A549 (cell line): ENCODE measurements around the gene FOXP1. TPM values are rescaled to one million over a fixed set of nuclear protein-coding genes. Genes with fewer than 3 reads are reported as not detected.

Experiments used
- ATAC-seq, 2 experiments: fragments of 200-7000 bp in 1 of 2; fragments of >200 bp in 1 of 2; cut with Nextera tagmentation in 1 of 2; cut with Tn5 transposase in 1 of 2; 3 replicates each; pipeline versions ENCODE4 v1.8.0 to v1.9.1; 2018 to 2020; ENCODE audit warnings: mild to moderate bottlenecking in 1 of 2, moderate library complexity in 1 of 2
- CTCF ChIA-PET: fragments of 300-600 bp; sonication (Branson Sonifier 250); formaldehyde crosslinking; extraction: SDS; loops from one replicate; lab custom pipeline; 2021; ENCODE audit warnings: antibody characterized with exemption, inconsistent platforms; lab: Yijun Ruan, JAX
- POLR2A ChIA-PET: fragments of 350-600 bp; formaldehyde crosslinking; extraction: SDS; loops from one replicate; lab custom pipeline; 2021; ENCODE audit warnings: antibody characterized with exemption, inconsistent platforms; lab: Yijun Ruan, JAX
- DNase-seq, 2 experiments: peaks; one replicate each; pipeline versions ENCODE4 v3.0.0 to v3.0.0-alpha.2; 2011 to 2016; ENCODE audit warnings: low read depth in 1 of 2, low spot score in 1 of 2
- FAIRE-seq: peaks from 2 replicates; lab custom pipeline; 2011; peaks lifted over from hg19 to GRCh38; lab: Jason Lieb, UNC
- H3K27ac ChIP-seq, 2 experiments: fragments of >200 bp; sonication (Bioruptor Twin); formaldehyde crosslinking; 3 replicates each; pipeline ENCODE4 v1.5.1; 2016 to 2017
- H3K4me1 ChIP-seq: fragments of >200 bp; sonication (Bioruptor Twin); formaldehyde crosslinking; 3 replicates; pipeline ENCODE4 v1.6.1; 2016
- H3K4me2 ChIP-seq: fragments of >200 bp; sonication (Bioruptor Twin); formaldehyde crosslinking; 3 replicates; pipeline ENCODE4 v1.6.1; 2016
- H3K4me3 ChIP-seq: fragments of >200 bp; sonication (Bioruptor Twin); formaldehyde crosslinking; 3 replicates; pipeline ENCODE4 v1.5.1; 2016
- H3K9me3 ChIP-seq: fragments of >200 bp; sonication (Bioruptor Twin); formaldehyde crosslinking; 3 replicates; pipeline ENCODE4 v1.6.1; 2016
- BHLHE40 ChIP-seq: IDR thresholded peaks from 2 replicates; pipeline ENCODE4 v1.6.1; 2012; ENCODE audit warnings: low read depth, low read length, inconsistent platforms
- CBX8 ChIP-seq: fragments of 200-600 bp; sonication (generic); IDR thresholded peaks from 2 replicates; pipeline ENCODE4 v1.6.1; 2016
- CEBPB ChIP-seq, 2 experiments: fragments of >200 bp in 1 of 2; sonication (Bioruptor Twin) in 1 of 2; formaldehyde crosslinking in 1 of 2; IDR thresholded peaks; 2 replicates each; pipeline ENCODE4 v1.6.1; 2012 to 2016
- CHD2 ChIP-seq: fragments of 150-350 bp; IDR thresholded peaks from 2 replicates; pipeline ENCODE4 v1.6.1; 2014; ENCODE audit warnings: low read length; ENCODE audit not compliant: partially characterized antibody
- EHMT2 ChIP-seq: fragments of 200-600 bp; sonication (generic); IDR thresholded peaks from 2 replicates; pipeline ENCODE4 v1.6.1; 2016; ENCODE audit warnings: antibody characterized with exemption, low read depth, mild to moderate bottlenecking, moderate library complexity
- ESRRA ChIP-seq: fragments of 150-350 bp; IDR thresholded peaks from 2 replicates; pipeline ENCODE4 v1.6.1; 2014; ENCODE audit warnings: mild to moderate bottlenecking, low read length, borderline replicate concordance
- FOSL2 ChIP-seq, 2 experiments: fragments of 450-650 bp in 1 of 2; fragments of >200 bp in 1 of 2; sonication (Bioruptor Twin) in 1 of 2; formaldehyde crosslinking; IDR thresholded peaks; 2 replicates each; pipeline versions ENCODE4 v1.5.0 to v1.6.1; 2016 to 2020; ENCODE audit warnings: mild to moderate bottlenecking in 1 of 2, moderate library complexity in 1 of 2
- FOXS1 ChIP-seq: fragments of 250-450 bp; sonication (Bioruptor Pico); IDR thresholded peaks from 2 replicates; pipeline ENCODE4 v1.5.0; 2020; ENCODE audit warnings: mild to moderate bottlenecking, moderate library complexity
- HDAC2 ChIP-seq: fragments of 200-600 bp; sonication (generic); IDR thresholded peaks from 2 replicates; pipeline ENCODE4 v1.6.1; 2016
- HES2 ChIP-seq: fragments of >200 bp; sonication (Bioruptor Twin); formaldehyde crosslinking; IDR thresholded peaks from 2 replicates; pipeline ENCODE4 v1.6.1; 2016
- HEYL ChIP-seq: fragments of 250-450 bp; sonication (Bioruptor Pico); IDR thresholded peaks from 2 replicates; pipeline ENCODE4 v1.8.0; 2021; ENCODE audit warnings: mild to moderate bottlenecking, moderate library complexity
- HOXA7 ChIP-seq: fragments of 250-450 bp; sonication (Bioruptor Pico); IDR thresholded peaks from 2 replicates; pipeline ENCODE4 v1.5.0; 2020; ENCODE audit warnings: mild to moderate bottlenecking, moderate library complexity
- HOXB5 ChIP-seq: fragments of 250-450 bp; sonication (Bioruptor Pico); IDR thresholded peaks from 2 replicates; pipeline ENCODE4 v1.5.0; 2020; ENCODE audit warnings: mild to moderate bottlenecking, moderate library complexity
- JUN ChIP-seq, 2 experiments: fragments of >200 bp; sonication (Bioruptor Twin); formaldehyde crosslinking; IDR thresholded peaks; 2 replicates in 1 of 2; 3 replicates in 1 of 2; pipeline ENCODE4 v1.6.1; 2016 to 2017
- KDM5A ChIP-seq: fragments of 200-600 bp; sonication (generic); IDR thresholded peaks from 2 replicates; pipeline ENCODE4 v1.6.1; 2016; ENCODE audit warnings: antibody characterized with exemption, mild to moderate bottlenecking
- MAFK ChIP-seq: fragments of 450-650 bp; IDR thresholded peaks from 2 replicates; pipeline ENCODE4 v1.6.1; 2014; ENCODE audit not compliant: partially characterized antibody
- MAZ ChIP-seq: fragments of 150-350 bp; IDR thresholded peaks from 2 replicates; pipeline ENCODE4 v1.6.1; 2014; ENCODE audit warnings: antibody characterized with exemption, low read depth, low read length, borderline replicate concordance
- NR3C1 ChIP-seq: fragments of >200 bp; sonication (Bioruptor Twin); formaldehyde crosslinking; IDR thresholded peaks from 3 replicates; pipeline ENCODE4 v1.6.1; 2017
- PBX3 ChIP-seq: IDR thresholded peaks from 2 replicates; pipeline ENCODE4 v1.6.1; 2012
- POLR2A ChIP-seq: IDR thresholded peaks from 2 replicates; pipeline ENCODE4 v1.6.1; 2012; ENCODE audit warnings: mild to moderate bottlenecking, low read length
- RARB ChIP-seq: fragments of 250-450 bp; sonication (Bioruptor Pico); IDR thresholded peaks from 2 replicates; pipeline ENCODE4 v1.8.0; 2021; ENCODE audit warnings: mild to moderate bottlenecking, moderate library complexity
- SMC3 ChIP-seq: fragments of >200 bp; sonication (Bioruptor Twin); formaldehyde crosslinking; IDR thresholded peaks from 3 replicates; pipeline ENCODE4 v1.6.1; 2018; ENCODE audit warnings: inconsistent platforms
- USF2 ChIP-seq: fragments of 450-650 bp; IDR thresholded peaks from 2 replicates; pipeline ENCODE4 v1.6.1; 2014; ENCODE audit warnings: antibody characterized with exemption
- ZC3H11A ChIP-seq: fragments of 450-650 bp; IDR thresholded peaks from 2 replicates; pipeline ENCODE4 v1.6.1; 2014; ENCODE audit warnings: antibody characterized with exemption, mild to moderate bottlenecking
- ZSCAN20 ChIP-seq: fragments of 250-450 bp; sonication (Bioruptor Pico); IDR thresholded peaks from 2 replicates; pipeline ENCODE4 v1.8.0; 2022; ENCODE audit warnings: mild to moderate bottlenecking, moderate library complexity
- WGBS: methylation state at CpG from one replicate; pipeline ENCODE4 v1.1.6; 2017; ENCODE audit errors: missing lambda C conversion rate; 5-methylcytosine and 5-hydroxymethylcytosine counted together
- polyA plus RNA-seq, 4 experiments: library from polyadenylated mRNA; depleted of rRNA in 3 of 4; stranded (reverse); fragments of >200 nt; fragmentation: RNase III in 1 of 4; extraction: RNeasy Plus Mini Kit Qiagen cat#74134 plus additional on column Dnase treatment in 1 of 4; gene quantifications; 2 replicates in 3 of 4; 3 replicates in 1 of 4; pipeline ENCODE4 v1.2.3, GENCODE V29; 2011 to 2017
- TF ChIP-seq, protein P1 (sequence below): IDR thresholded peaks from 2 replicates; pipeline ENCODE4 v1.6.1; 2012
- TF ChIP-seq, protein P2 (sequence below): fragments of 250-450 bp; sonication (Bioruptor Pico); IDR thresholded peaks from 2 replicates; pipeline ENCODE4 v1.5.0; 2020; ENCODE audit warnings: low read depth, mild to moderate bottlenecking, moderate library complexity

The FOXP1 gene
- polyA plus RNA-seq, 2 of the 4 experiments (the other 2 are of a cell fraction) = 12.8 to 13.9 TPM

GRCh38 chr3:71211083-71211482 is 372.4 kb downstream of the FOXP1 start:
- peak overlapping the region; percentile 73 for H3K27ac ChIP-seq
- no peak overlapping the region for H3K4me3 ChIP-seq
- no peak for ATAC-seq
- H3K4me1 ChIP-seq = peaks cover 49% of the 10 kb centered on the region
- ChIA-PET POLR2A (no interaction called here), CTCF (interaction anchor here (1.3 kb wide), 1 partner anchor 143 kb away, joined by 3 read pairs; no protein-coding TSS in a partner anchor)
- H3K9me3 ChIP-seq = no peaks in the 10 kb centered on the region
- DNase-seq = no peak
- TF ChIP-seq CHD2 = no peak
- FAIRE-seq = no peak
- 85% methylated on average over 4 of the region's 4 CpGs for WGBS
- H3K4me2 ChIP-seq = peak overlapping the region; percentile 53

GRCh38 chr3:71210257-71211007 is 373.1 kb downstream of the FOXP1 start:
- 57% methylated on average over 4 of the region's 4 CpGs for WGBS
- peaks cover 51% of the 10 kb centered on the region for H3K4me1 ChIP-seq
- no peaks in the 10 kb centered on the region for H3K9me3 ChIP-seq
- peak; percentile 74 to 79; a peak in 3 of 4 replicates for TF ChIP-seq CEBPB (IDR thresholded peaks at IDR 0.05)
- TF ChIP-seq RARB (CRISPR knock-in tag) = no peak
- no peak for TF ChIP-seq EHMT2
- no peak for TF ChIP-seq ESRRA
- no peak for TF ChIP-seq MAZ
- TF ChIP-seq ZSCAN20 (CRISPR knock-in tag) = no peak
- no peak for TF ChIP-seq USF2
- no peak for TF ChIP-seq FOXS1 (CRISPR knock-in tag)
- peak; percentile 17 for TF ChIP-seq MAFK
- TF ChIP-seq, protein P1, sequence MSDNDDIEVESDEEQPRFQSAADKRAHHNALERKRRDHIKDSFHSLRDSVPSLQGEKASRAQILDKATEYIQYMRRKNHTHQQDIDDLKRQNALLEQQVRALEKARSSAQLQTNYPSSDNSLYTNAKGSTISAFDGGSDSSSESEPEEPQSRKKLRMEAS = no peak
- TF ChIP-seq FOSL2 (IDR thresholded peaks at IDR 0.05) = no peak
- 0 out of 2 replicates have a peak, but pooled peaks have one; percentile 11 for TF ChIP-seq FOSL2 (CRISPR knock-in tag; IDR thresholded peaks at IDR 0.05)
- no peak for TF ChIP-seq SMC3
- H3K4me2 ChIP-seq = peak overlapping the region; percentile 53
- no peak overlapping the region for H3K4me3 ChIP-seq
- ATAC-seq (peak; percentile 61 to 62), FAIRE-seq (no peak), DNase-seq (peak; percentile 25 to 64)
- H3K27ac ChIP-seq = peak overlapping the region; percentile 73
- CTCF ChIA-PET = interaction anchor here (1.3 to 1.6 kb wide), 2 partner anchors 14 to 142 kb away, joined by 3 read pairs; no protein-coding TSS in a partner anchor
- POLR2A ChIA-PET = no interaction called here

- DNase-seq = peak; percentile 33 to 93
- Histone ChIP-seq H3K9me3 (no peaks in the 10 kb centered on the region), H3K4me3 (no peak overlapping the region), H3K4me1 (peaks cover 51% of the 10 kb centered on the region), H3K4me2 (peak overlapping the region; percentile 53), H3K27ac (peak overlapping the region; percentile 46 to 73)
- peak; percentile 13 for FAIRE-seq
- ATAC-seq = peak; percentile 92
- ChIA-PET CTCF (interaction anchor here (1.6 kb wide), 1 partner anchor 16 kb away, joined by 3 read pairs; no protein-coding TSS in a partner anchor), POLR2A (interaction anchor here (0.5 to 0.6 kb wide), 2 partner anchors 29 to 481 kb away, joined by 3 to 7 read pairs; no protein-coding TSS in a partner anchor)
- 6% methylated on average over 6 of the region's 6 CpGs for WGBS
- TF ChIP-seq NR3C1 (no peak), HDAC2 (no peak), JUN (IDR thresholded peaks at IDR 0.05) (peak; percentile 68 to 73; a peak in 3 of 5 replicates), MAZ (no peak), HOXA7 (no peak), BHLHE40 (no peak), HOXB5 (CRISPR knock-in tag) (no peak), FOXS1 (CRISPR knock-in tag) (no peak), USF2 (no peak), KDM5A (no peak), EHMT2 (no peak), HEYL (CRISPR knock-in tag) (no peak), ZC3H11A (no peak), CBX8 (no peak), PBX3 (no peak), POLR2A (no peak), RARB (CRISPR knock-in tag) (no peak), HES2 (peak; percentile 55; the same call in 1 of the 2 replicates)
- TF ChIP-seq, protein P2, sequence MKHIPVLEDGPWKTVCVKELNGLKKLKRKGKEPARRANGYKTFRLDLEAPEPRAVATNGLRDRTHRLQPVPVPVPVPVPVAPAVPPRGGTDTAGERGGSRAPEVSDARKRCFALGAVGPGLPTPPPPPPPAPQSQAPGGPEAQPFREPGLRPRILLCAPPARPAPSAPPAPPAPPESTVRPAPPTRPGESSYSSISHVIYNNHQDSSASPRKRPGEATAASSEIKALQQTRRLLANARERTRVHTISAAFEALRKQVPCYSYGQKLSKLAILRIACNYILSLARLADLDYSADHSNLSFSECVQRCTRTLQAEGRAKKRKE = no peak
These were observed 375.1 kb downstream of the FOXP1 start for GRCh38 chr3:71208211-71209095.
